ENCODE results near the gene DIP2C.
"Not testable (repeated sequence)": the region's sequence is repeated elsewhere in the genome, so short reads cannot be mapped to it uniquely, and the experiment has no call there.

GRCh38 chr10:652832-653459 is 36.5 kb downstream of the DIP2C start:
- not testable (repeated sequence) for TF ChIP-seq POLR2A, CTCF (IDR thresholded peaks at IDR 0.05)

All from testis (tissue), 2 donors.